ENCODE data around the gene SMYD5.
A peak's percentile ranks its signal among the peaks of the same experiment; 100 is the strongest.

Gene SMYD5

GRCh38 chr2:73238976-73239375 lies 24.9 kb downstream of the SMYD5 start:
- no peak for DNase-seq (ENCODE audit: low read depth, low spot score)

- DNase-seq (ENCODE audit: low read depth, low spot score), result peak; percentile 56
These were observed 25.7 kb downstream of the SMYD5 start for GRCh38 chr2:73239776-73240175.

- peak; percentile 96 for DNase-seq (ENCODE audit: low read depth, low spot score)
These were observed 30.0 kb downstream of the SMYD5 start for GRCh38 chr2:73243884-73244570.

- DNase-seq (ENCODE audit: low read depth, low spot score), result no peak
These were observed 30.5 kb downstream of the SMYD5 start for GRCh38 chr2:73244580-73244979.

GRCh38 chr2:73246850-73247249 lies 32.8 kb downstream of the SMYD5 start:
- no peak for DNase-seq (ENCODE audit: low read depth, low spot score)

- DNase-seq (ENCODE audit: low read depth, low spot score), result no peak
These were observed 35.6 kb downstream of the SMYD5 start for GRCh38 chr2:73249636-73250035.

GRCh38 chr2:73250872-73251846 lies 37.1 kb downstream of the SMYD5 start:
- DNase-seq (ENCODE audit: low read depth, low spot score), result no peak

GRCh38 chr2:73252238-73253027 lies 38.4 kb downstream of the SMYD5 start:
- no peak for DNase-seq (ENCODE audit: low read depth, low spot score)

GRCh38 chr2:73253400-73253799 lies 39.4 kb downstream of the SMYD5 start:
- DNase-seq (ENCODE audit: low read depth, low spot score), result no peak

- DNase-seq (ENCODE audit: low read depth, low spot score), result no peak
These were observed 39.9 kb downstream of the SMYD5 start for GRCh38 chr2:73253901-73254300.

- no peak for DNase-seq (ENCODE audit: low read depth, low spot score)
These were observed 40.4 kb downstream of the SMYD5 start for GRCh38 chr2:73254343-73255006.

GRCh38 chr2:73255007-73255644 lies 41.1 kb downstream of the SMYD5 start:
- DNase-seq (ENCODE audit: low read depth, low spot score), result no peak

- DNase-seq (ENCODE audit: low read depth, low spot score), result no peak
These were observed 42.0 kb downstream of the SMYD5 start for GRCh38 chr2:73255907-73256617.

GRCh38 chr2:73256618-73256922 lies 42.5 kb downstream of the SMYD5 start:
- no peak for DNase-seq (ENCODE audit: low read depth, low spot score)

- DNase-seq (ENCODE audit: low read depth, low spot score), result no peak
These were observed 43.0 kb downstream of the SMYD5 start for GRCh38 chr2:73257021-73257420.

GRCh38 chr2:73257425-73258125 lies 43.5 kb downstream of the SMYD5 start:
- DNase-seq (ENCODE audit: low read depth, low spot score), result no peak

- DNase-seq (ENCODE audit: low read depth, low spot score), result no peak
These were observed 44.3 kb downstream of the SMYD5 start for GRCh38 chr2:73258186-73258912.

- DNase-seq (ENCODE audit: low read depth, low spot score), result no peak
These were observed 44.8 kb downstream of the SMYD5 start for GRCh38 chr2:73258913-73259215.

- no peak for DNase-seq (ENCODE audit: low read depth, low spot score)
These were observed 45.2 kb downstream of the SMYD5 start for GRCh38 chr2:73259276-73259675.
